ENCODE data around the gene ABLIM3.

The ABLIM3 gene

GRCh38 chr5:149117970-149118369, 23.3 kb upstream of the ABLIM3 start:
- Histone ChIP-seq H3K27ac (ENCODE audit: low read depth, low read length) (no peak overlapping the region), H3K9me3 (ENCODE audit: control insufficient read depth in 5 of 5, low read length in 5 of 5) (no peaks in the 10 kb centered on the region), H3K9ac (ENCODE audit: low read length in 5 of 5) (no peak overlapping the region), H3K36me3 (ENCODE audit: control insufficient read depth in 5 of 5, insufficient read depth in 5 of 5, low read length in 5 of 5) (no peaks in the 10 kb centered on the region), H3K27me3 (ENCODE audit: control insufficient read depth in 5 of 5, insufficient read depth in 4 of 5, low read length in 5 of 5) (no peaks in the 10 kb centered on the region), H3K4me3 (ENCODE audit: low read depth in 1 of 5, low read length in 5 of 5) (no peak overlapping the region), H3K4me1 (ENCODE audit: control insufficient read depth in 5 of 5, insufficient read depth in 5 of 5, low read length in 5 of 5) (peaks cover 0 to 10% (median 6%) of the 10 kb centered on the region in 5 donors)

GRCh38 chr5:149118463-149118862, 22.8 kb upstream of the ABLIM3 start:
- no peaks in the 10 kb centered on the region for H3K27me3 ChIP-seq (ENCODE audit: control insufficient read depth in 5 of 5, insufficient read depth in 4 of 5, low read length in 5 of 5)
- H3K27ac ChIP-seq (ENCODE audit: low read depth, low read length), result no peak overlapping the region
- peaks cover 0 to 10% (median 6%) of the 10 kb centered on the region in 5 donors for H3K4me1 ChIP-seq (ENCODE audit: control insufficient read depth in 5 of 5, insufficient read depth in 5 of 5, low read length in 5 of 5)
- H3K36me3 ChIP-seq (ENCODE audit: control insufficient read depth in 5 of 5, insufficient read depth in 5 of 5, low read length in 5 of 5), result no peaks in the 10 kb centered on the region
- H3K9ac ChIP-seq (ENCODE audit: low read length in 5 of 5), result no peak overlapping the region
- no peak overlapping the region for H3K4me3 ChIP-seq (ENCODE audit: low read depth in 1 of 5, low read length in 5 of 5)
- no peaks in the 10 kb centered on the region for H3K9me3 ChIP-seq (ENCODE audit: control insufficient read depth in 5 of 5, low read length in 5 of 5)

- H3K9ac ChIP-seq (ENCODE audit: low read length in 5 of 5), result no peak overlapping the region
Observed at GRCh38 chr5:149121145-149121544, 20.1 kb upstream of the ABLIM3 start.

GRCh38 chr5:149123211-149123610, 18.1 kb upstream of the ABLIM3 start:
- H3K27me3 ChIP-seq (ENCODE audit: control insufficient read depth in 5 of 5, insufficient read depth in 4 of 5, low read length in 5 of 5), result no peaks in the 10 kb centered on the region
- no peak overlapping the region for H3K9ac ChIP-seq (ENCODE audit: low read length in 5 of 5)
- H3K9me3 ChIP-seq (ENCODE audit: control insufficient read depth in 5 of 5, low read length in 5 of 5), result no peaks in the 10 kb centered on the region
- no peaks in the 10 kb centered on the region for H3K36me3 ChIP-seq (ENCODE audit: control insufficient read depth in 5 of 5, insufficient read depth in 5 of 5, low read length in 5 of 5)
- H3K4me3 ChIP-seq (ENCODE audit: low read depth in 1 of 5, low read length in 5 of 5), result no peak overlapping the region
- peaks cover 0 to 2% (median 0%) of the 10 kb centered on the region in 5 donors for H3K4me1 ChIP-seq (ENCODE audit: control insufficient read depth in 5 of 5, insufficient read depth in 5 of 5, low read length in 5 of 5)
- no peak overlapping the region for H3K27ac ChIP-seq (ENCODE audit: low read depth, low read length)

More at GRCh38 chr5:149121145-149121544, 20.1 kb upstream of the ABLIM3 start:
- H3K9me3 ChIP-seq (ENCODE audit: control insufficient read depth in 5 of 5, low read length in 5 of 5), result no peaks in the 10 kb centered on the region
- no peak overlapping the region for H3K27ac ChIP-seq (ENCODE audit: low read depth, low read length)
- H3K27me3 ChIP-seq (ENCODE audit: control insufficient read depth in 5 of 5, insufficient read depth in 4 of 5, low read length in 5 of 5), result no peaks in the 10 kb centered on the region
- no peaks in the 10 kb centered on the region for H3K36me3 ChIP-seq (ENCODE audit: control insufficient read depth in 5 of 5, insufficient read depth in 5 of 5, low read length in 5 of 5)
- H3K4me3 ChIP-seq (ENCODE audit: low read depth in 1 of 5, low read length in 5 of 5), result no peak overlapping the region
- peaks cover 0 to 2% (median 0%) of the 10 kb centered on the region in 5 donors for H3K4me1 ChIP-seq (ENCODE audit: control insufficient read depth in 5 of 5, insufficient read depth in 5 of 5, low read length in 5 of 5)

GRCh38 chr5:149125386-149125891, 15.9 kb upstream of the ABLIM3 start:
- Histone ChIP-seq H3K4me3 (ENCODE audit: low read depth in 1 of 5, low read length in 5 of 5) (no peak overlapping the region), H3K9ac (ENCODE audit: low read length in 5 of 5) (no peak overlapping the region), H3K4me1 (ENCODE audit: control insufficient read depth in 5 of 5, insufficient read depth in 5 of 5, low read length in 5 of 5) (peaks cover 0 to 3% (median 0%) of the 10 kb centered on the region in 5 donors), H3K27ac (ENCODE audit: low read depth, low read length) (no peak overlapping the region), H3K27me3 (ENCODE audit: control insufficient read depth in 5 of 5, insufficient read depth in 4 of 5, low read length in 5 of 5) (no peaks in the 10 kb centered on the region), H3K9me3 (ENCODE audit: control insufficient read depth in 5 of 5, low read length in 5 of 5) (no peaks in the 10 kb centered on the region), H3K36me3 (ENCODE audit: control insufficient read depth in 5 of 5, insufficient read depth in 5 of 5, low read length in 5 of 5) (no peaks in the 10 kb centered on the region)

GRCh38 chr5:149126906-149127305, 14.4 kb upstream of the ABLIM3 start:
- no peak overlapping the region for H3K27ac ChIP-seq (ENCODE audit: low read depth, low read length)
- H3K27me3 ChIP-seq (ENCODE audit: control insufficient read depth in 5 of 5, insufficient read depth in 4 of 5, low read length in 5 of 5), result no peaks in the 10 kb centered on the region
- no peaks in the 10 kb centered on the region for H3K9me3 ChIP-seq (ENCODE audit: control insufficient read depth in 5 of 5, low read length in 5 of 5)
- no peak overlapping the region for H3K4me3 ChIP-seq (ENCODE audit: low read depth in 1 of 5, low read length in 5 of 5)
- H3K9ac ChIP-seq (ENCODE audit: low read length in 5 of 5), result no peak overlapping the region
- H3K36me3 ChIP-seq (ENCODE audit: control insufficient read depth in 5 of 5, insufficient read depth in 5 of 5, low read length in 5 of 5), result no peaks in the 10 kb centered on the region
- peaks cover 0 to 10% (median 0%) of the 10 kb centered on the region in 5 donors for H3K4me1 ChIP-seq (ENCODE audit: control insufficient read depth in 5 of 5, insufficient read depth in 5 of 5, low read length in 5 of 5)

GRCh38 chr5:149127394-149127955, 13.8 kb upstream of the ABLIM3 start:
- no peak overlapping the region for H3K4me3 ChIP-seq (ENCODE audit: low read depth in 1 of 5, low read length in 5 of 5)
- no peaks in the 10 kb centered on the region for H3K36me3 ChIP-seq (ENCODE audit: control insufficient read depth in 5 of 5, insufficient read depth in 5 of 5, low read length in 5 of 5)
- H3K9me3 ChIP-seq (ENCODE audit: control insufficient read depth in 5 of 5, low read length in 5 of 5), result no peaks in the 10 kb centered on the region
- H3K27ac ChIP-seq (ENCODE audit: low read depth, low read length), result no peak overlapping the region
- no peaks in the 10 kb centered on the region for H3K27me3 ChIP-seq (ENCODE audit: control insufficient read depth in 5 of 5, insufficient read depth in 4 of 5, low read length in 5 of 5)
- H3K9ac ChIP-seq (ENCODE audit: low read length in 5 of 5), result no peak overlapping the region
- H3K4me1 ChIP-seq (ENCODE audit: control insufficient read depth in 5 of 5, insufficient read depth in 5 of 5, low read length in 5 of 5), result peaks cover 0 to 10% (median 0%) of the 10 kb centered on the region in 5 donors

- H3K4me1 ChIP-seq (ENCODE audit: control insufficient read depth in 5 of 5, insufficient read depth in 5 of 5, low read length in 5 of 5), result peaks cover 0 to 10% (median 0%) of the 10 kb centered on the region in 5 donors
- H3K36me3 ChIP-seq (ENCODE audit: control insufficient read depth in 5 of 5, insufficient read depth in 5 of 5, low read length in 5 of 5), result no peaks in the 10 kb centered on the region
- no peaks in the 10 kb centered on the region for H3K9me3 ChIP-seq (ENCODE audit: control insufficient read depth in 5 of 5, low read length in 5 of 5)
- no peak overlapping the region for H3K9ac ChIP-seq (ENCODE audit: low read length in 5 of 5)
- H3K4me3 ChIP-seq (ENCODE audit: low read depth in 1 of 5, low read length in 5 of 5), result no peak overlapping the region
- H3K27ac ChIP-seq (ENCODE audit: low read depth, low read length), result no peak overlapping the region
- no peaks in the 10 kb centered on the region for H3K27me3 ChIP-seq (ENCODE audit: control insufficient read depth in 5 of 5, insufficient read depth in 4 of 5, low read length in 5 of 5)
Observed at GRCh38 chr5:149128023-149128875, 13.0 kb upstream of the ABLIM3 start.

GRCh38 chr5:149129181-149129580, 12.1 kb upstream of the ABLIM3 start:
- Histone ChIP-seq H3K4me1 (ENCODE audit: control insufficient read depth in 5 of 5, insufficient read depth in 5 of 5, low read length in 5 of 5) (peaks cover 0 to 17% (median 2%) of the 10 kb centered on the region in 5 donors), H3K27me3 (ENCODE audit: control insufficient read depth in 5 of 5, insufficient read depth in 4 of 5, low read length in 5 of 5) (no peaks in the 10 kb centered on the region), H3K9ac (ENCODE audit: low read length in 5 of 5) (no peak overlapping the region), H3K4me3 (ENCODE audit: low read depth in 1 of 5, low read length in 5 of 5) (no peak overlapping the region), H3K9me3 (ENCODE audit: control insufficient read depth in 5 of 5, low read length in 5 of 5) (no peaks in the 10 kb centered on the region), H3K36me3 (ENCODE audit: control insufficient read depth in 5 of 5, insufficient read depth in 5 of 5, low read length in 5 of 5) (no peaks in the 10 kb centered on the region), H3K27ac (ENCODE audit: low read depth, low read length) (no peak overlapping the region)
